NCI-H526 treated with DMSO at 0.1 percent for 48 hours (cell line): Measurements from ENCODE around the gene HPD.
"Not testable (repeated sequence)": the region's sequence is repeated elsewhere in the genome, so short reads cannot be mapped to it uniquely, and the experiment has no call there.

Source experiments
- DNase-seq: peaks from one replicate; lab custom pipeline; 2025; lab: John Stamatoyannopoulos, UW

HPD gene

DNA sequence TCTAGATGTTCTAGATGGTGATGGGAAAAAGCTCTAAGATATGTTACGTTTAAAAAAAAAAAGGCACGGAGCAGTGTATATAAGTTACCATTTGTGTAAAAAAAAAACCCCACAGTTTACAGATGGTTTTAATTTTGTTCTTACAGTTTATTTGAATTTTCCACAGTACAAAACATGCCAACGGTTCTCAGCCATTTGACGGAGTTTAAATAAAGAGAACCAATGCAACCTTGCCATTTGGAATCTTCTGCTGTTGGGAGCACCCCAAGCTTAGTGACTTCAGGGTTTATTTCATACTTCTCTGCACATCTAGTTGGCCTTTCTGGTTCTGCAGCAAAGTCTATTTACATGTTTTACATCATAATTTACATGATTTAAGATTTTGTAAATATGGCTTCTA is 7.7 kb upstream of the HPD start:
- peak; percentile 33 for DNase-seq

DNA sequence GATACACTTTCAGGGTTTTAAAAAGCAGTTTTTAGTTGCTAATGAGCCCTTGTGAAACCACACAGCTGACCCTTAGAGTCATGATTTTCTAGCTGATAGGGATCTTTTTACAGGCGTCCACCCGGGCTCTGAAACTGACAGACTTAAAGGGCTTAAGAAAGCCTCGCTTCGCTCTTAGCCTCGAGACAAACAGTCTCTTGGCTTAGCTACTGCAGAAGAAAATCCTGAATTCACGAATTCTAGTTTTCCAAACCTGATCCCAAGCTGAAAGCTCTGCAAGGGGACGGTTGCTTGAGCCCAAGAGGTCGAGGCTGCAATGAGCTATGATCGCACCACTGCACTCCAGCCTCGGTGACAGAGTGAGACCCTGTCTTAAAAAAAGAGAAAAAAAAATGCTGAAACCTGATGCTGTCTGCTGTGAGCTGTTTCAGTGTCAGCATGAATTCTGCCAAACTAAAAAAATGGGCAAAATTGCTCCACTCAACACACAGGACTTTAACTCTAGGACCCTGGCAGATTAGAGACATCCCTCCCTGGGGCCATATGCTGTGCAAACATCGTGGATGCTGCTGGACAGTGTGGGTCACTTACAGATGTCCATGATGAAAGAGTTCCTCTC is 3.1 kb upstream of the HPD start:
- DNase-seq: no peak

DNA sequence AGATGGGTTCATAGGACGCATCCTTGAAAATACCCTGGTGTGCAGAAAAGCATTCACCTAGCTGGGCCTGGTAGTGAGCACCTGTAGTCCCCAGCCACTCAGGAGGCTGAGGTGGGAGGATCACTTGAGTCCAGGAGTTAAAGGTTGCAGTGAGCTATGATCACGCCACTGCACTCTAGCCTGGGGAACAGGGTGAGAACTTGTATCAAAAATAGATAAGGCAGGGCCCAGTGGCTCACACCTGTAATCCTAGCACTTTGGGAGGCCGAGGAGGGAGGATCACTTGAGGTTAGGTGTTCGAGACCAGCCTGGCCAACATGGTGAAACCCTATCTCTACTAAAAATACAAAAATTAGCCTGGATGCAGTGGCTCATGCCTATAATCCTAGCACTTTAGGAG is 2.0 kb upstream of the HPD start:
- DNase-seq: not testable (repeated sequence)

DNA sequence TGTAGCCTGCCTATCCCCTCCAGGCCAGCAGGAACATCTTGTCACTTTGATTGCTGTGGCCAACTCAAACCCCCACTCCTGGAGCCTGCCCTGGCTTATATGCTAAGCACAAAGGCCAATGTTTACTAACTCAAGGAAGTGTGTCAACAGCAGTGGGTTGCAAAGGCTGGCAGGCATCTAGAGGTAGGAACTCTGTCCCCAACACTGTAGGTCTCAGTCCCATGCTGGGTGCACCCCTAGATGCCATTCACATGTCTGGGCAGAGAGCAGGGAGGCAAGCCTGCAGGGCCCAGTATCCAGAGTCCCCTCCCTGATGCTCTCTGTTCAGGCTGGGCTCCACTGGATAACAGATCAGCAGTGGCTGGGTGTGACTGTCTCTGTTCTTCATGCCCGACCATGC is 1.6 kb upstream of the HPD start:
- no peak for DNase-seq

DNA sequence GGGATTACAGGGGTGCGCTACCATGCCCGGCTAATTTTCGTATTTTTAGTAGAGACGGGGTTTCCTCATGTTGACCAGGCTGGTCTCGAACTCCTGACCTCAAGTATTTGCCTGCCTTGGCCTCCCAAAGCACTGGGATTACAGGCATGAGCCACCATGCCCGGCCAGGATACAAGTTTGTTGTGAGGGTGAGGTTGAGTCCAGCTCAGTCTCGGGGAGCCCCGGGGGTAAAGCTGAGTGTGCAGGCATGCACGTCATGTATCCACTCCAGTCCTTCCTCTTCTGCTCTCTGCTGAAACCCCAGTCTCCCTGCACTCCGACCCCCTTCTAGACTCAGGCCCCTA is 369 bp downstream of the HPD start:
- no peak for DNase-seq

DNA sequence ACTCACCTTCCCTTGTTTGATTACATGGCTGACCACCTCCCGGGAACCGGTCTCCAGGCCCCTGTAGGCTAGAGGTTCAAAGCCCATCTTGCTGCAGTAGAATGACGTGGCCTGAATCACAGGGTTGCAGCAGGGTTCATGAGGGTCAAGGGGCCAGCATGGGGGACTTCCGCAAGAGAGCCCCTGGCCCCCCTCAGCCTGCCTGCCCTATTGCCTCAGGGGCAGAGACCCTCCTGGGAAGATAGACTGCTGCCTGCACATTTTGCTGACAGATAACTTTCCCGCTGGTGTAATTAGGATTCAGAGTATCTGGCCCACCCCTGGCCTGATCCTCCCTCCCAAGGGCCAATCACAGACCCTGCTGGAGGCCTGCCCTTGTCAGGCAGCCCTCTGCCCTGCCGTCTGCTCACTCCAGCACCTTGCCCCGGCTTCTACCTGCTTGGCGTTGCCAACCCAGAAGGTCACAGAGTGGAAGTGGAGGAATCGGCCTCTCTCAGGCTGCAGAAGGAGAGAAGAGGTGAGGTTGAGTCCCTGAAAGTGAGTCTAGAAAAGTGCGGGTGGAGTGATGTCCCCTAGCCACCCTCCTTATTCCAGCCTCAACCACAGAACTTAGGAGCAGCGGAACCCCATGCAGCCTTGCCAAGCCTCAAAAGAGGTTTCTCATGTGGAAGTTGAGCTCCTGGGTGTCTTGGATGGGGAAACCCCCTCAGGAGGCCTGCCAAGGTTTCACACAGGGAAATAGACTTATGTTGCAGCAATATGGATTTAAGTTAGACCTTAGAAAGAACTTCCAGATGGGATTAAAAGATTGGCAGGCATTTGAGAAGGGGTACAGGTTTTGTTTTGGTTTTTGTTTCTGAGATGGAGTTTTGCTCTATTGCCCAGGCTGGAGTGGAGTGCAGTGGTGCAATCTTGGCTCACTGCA is 1.1 kb downstream of the HPD start:
- no peak for DNase-seq

DNA sequence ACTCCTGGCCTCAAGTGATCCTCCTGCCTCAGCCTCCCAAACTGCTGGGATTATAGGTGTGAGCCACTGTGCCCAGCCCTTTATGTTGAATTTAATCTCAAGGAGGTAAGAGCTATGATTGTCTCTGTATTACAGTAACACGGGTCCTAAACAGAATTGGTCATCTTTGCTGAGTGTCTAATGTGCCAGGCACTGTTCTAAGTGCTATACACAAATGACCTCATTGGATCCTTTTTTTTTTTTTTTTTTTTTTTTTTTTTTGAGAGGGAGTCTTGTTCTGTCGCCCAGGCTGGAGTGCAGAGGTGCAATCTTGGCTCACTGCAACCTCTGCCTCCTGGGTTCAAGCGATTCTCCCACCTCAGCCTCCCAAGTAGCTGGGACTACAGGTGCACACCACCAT is 6.3 kb downstream of the HPD start:
- not testable (repeated sequence) for DNase-seq

DNA sequence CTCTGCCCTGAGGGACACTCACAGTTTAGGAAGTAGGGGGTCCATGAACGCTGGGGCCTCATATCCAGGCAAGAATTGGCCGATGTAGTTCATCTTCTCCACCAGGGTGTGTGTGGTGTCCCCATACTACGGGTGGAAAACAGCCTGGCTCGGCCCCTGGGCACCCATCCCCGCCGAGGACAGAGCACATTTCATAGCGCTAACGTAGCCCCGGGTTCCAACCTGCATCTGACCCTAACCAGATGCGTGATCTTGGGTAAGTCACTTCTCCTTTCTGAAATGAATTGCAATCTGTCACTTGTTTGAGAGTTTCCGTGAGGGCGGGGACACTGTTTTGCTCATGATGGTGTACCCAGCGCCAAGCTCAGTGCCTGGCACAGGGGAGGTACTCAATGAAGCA is 9.0 kb downstream of the HPD start:
- DNase-seq: no peak

DNA sequence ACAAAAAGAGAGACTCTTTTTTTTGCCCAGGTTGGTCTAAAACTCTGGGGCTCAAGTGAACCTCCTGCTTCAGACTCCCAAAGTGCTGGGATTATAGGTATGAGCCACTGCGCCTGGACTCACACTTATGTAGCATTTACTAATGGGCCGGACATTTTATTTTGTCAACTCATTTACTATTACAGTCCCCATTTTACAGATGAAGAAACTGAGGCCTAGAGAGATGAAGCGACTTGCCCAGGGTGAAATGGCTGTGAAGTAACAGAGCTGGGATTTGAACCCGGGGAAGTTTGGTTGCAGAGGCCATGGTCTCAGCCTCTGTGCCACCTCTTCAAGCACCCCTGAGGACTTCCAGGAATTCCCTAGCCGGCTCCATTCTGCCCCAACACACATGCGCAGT is 9.4 kb downstream of the HPD start:
- DNase-seq: no peak

DNA sequence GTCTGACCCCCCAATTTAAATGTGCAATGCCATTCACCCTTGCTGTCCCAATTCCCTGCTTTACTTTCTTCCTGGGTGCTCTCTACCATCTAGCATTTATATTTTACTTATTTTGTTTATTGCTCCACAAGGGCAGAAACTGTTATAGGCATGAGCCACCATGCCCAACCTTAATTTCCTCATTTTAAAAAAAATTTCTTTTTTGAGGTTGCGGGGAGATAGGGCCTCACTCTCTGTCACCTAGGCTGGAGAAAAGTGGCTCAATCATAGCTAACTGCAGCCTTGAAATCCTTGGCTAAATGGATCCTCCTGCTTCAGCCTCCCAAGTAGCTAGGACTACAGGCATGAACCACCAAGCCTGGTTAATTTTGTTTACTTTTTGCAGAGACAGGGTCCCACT is 13.0 kb downstream of the HPD start:
- DNase-seq: no peak

DNA sequence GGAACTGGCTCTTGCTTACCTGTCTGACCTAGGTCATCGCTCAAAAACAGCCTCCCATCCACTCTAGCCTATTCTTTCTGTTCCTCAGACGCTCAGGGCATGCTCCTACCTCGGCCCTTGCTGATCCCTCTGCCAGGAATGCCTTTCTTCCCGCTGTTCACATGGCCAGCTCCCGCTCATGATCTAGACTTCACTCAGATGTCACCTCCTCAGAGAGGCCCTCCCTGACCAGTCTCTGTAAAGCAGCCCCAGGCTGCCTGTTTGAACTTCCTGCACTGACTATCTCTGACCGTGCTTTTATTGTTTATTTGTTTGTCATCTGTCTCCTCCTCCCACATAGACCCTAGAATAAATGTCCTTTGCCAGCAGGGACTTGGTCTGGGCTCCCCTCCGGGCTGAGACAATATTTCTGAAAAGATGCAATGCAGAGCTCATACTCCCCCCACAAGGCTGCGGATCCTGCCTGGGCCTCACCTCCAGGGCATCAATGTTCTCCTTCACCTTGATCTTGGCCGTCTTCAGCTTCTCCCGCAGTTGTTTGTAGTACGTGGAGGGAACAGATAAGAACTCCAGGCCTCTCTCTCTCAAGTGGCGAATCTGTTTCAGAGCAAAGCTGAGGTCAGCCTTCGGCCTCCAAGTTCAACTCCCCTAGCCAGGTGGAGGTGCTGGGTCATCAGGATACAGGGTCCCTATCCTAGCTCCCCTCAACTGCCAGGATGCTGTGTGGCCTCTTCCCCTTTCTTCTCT is 15.2 kb downstream of the HPD start:
- no peak for DNase-seq

DNA sequence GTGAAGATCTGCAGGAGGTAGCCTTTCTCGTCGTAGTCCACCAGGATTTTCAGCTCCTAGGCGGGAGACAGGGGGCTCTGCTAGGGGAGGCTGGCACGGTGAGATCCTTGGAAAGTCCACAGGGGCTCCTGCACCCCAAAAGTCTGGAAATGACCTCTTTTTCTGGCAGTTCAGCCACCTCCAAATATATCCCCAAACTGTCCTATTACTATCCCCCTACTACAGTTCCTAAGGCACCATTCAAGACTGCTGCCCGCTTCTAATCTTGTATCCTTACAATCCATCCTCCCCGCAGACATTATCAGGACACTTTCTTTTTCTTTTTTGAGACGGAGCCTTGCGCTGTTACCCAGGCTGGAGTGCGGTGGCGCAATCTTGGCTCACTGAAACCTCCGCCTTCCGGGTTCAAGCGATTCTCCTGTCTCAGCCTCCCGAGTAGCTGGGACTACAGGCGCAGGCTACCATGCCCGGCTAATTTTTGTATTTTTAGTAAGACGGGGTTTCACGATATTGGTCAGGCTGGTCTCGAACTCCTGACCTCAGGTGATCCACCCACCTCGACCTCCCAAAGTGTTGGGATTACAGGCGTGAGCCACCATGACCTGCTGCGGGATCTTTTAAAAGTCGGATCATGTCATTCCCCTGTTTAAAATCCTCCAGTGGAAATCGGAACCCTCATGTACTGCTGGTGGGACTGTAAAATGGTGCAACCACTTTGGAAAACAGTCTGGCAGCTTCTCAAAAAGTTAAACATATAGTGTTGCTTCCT is 18.5 kb downstream of the HPD start:
- no peak for DNase-seq

DNA sequence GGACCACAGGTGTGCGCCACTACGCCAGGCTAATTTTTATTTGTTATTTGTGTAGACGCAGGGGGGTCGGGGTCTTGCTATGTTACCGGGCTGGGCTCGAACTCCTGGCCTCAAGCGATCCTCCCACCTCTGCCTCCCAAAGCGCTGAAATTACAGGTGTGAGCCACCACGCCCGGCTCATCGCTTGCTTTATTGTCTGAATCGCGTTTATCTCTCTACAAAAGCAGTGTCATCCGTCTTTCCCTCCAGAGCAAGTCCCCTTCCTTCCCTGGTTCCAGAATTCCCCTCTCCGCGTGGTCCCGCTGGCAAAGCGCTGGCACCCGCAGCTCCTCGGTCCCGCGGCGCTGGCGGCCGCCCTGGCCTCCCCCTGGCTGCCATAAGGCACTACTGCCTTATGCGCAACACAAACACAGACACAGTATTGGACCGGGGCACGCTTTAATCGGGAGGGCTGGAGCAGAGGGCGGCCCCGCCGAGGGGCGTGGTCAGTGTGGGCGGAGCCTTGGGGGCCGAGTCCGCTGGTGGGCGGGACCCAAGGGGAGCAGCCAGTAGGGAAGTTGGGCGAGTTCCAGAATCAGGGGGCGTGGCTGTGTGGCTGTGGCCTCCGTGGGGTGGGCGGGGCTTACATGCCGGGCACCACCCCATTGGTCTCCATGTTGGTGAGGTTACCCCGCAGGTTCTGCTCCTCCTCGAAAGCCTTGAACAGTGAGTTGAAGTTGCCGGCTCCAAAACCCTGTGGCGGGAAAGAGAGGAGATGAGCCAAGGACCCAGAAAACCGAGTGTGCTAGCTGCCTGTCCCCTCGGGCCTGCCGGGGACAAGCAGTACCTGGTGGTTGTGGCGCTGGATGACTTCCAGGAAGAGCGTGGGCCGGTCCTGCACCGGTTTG is 19.3 kb downstream of the HPD start:
- peak; percentile 93 for DNase-seq

DNA sequence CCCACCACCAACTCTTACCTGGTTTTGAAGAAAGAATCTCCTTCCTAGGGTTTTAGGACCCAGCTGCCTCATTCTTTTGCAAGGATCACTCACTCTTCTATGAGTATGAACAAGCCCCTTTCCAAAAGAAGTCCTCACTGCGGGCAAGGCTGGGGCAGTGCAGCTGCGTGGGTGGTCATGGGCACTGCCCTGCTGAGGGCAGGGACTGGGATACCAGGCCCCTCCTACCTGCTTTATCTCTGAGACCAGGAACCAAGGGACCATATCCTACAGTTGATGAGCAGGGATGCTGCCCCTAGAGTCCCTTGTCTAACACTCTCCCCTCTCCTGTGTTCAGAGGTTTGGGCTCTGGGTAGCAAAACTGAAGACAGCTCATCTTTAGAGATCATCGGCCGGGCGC is 20.5 kb downstream of the HPD start:
- no peak for DNase-seq

DNA sequence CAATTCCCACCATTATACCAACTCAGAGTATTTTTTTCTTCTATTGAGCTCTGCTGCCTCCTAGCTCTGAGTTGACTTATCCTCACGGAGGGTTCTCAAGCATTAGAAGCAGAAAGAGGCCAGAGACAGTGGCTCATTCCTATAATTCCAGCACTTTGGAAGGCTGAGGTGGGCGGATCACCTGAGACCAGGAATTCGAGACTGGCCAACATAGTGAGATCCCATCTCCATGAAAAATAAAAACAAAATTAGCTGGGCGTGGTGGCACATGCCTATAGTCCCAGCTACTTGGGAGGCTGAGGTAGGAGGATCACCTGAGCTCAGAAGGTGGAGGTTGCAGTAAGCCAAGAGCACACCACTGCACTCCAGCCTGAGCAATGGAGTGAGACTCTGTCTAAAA is 21.0 kb downstream of the HPD start:
- no peak for DNase-seq

DNA sequence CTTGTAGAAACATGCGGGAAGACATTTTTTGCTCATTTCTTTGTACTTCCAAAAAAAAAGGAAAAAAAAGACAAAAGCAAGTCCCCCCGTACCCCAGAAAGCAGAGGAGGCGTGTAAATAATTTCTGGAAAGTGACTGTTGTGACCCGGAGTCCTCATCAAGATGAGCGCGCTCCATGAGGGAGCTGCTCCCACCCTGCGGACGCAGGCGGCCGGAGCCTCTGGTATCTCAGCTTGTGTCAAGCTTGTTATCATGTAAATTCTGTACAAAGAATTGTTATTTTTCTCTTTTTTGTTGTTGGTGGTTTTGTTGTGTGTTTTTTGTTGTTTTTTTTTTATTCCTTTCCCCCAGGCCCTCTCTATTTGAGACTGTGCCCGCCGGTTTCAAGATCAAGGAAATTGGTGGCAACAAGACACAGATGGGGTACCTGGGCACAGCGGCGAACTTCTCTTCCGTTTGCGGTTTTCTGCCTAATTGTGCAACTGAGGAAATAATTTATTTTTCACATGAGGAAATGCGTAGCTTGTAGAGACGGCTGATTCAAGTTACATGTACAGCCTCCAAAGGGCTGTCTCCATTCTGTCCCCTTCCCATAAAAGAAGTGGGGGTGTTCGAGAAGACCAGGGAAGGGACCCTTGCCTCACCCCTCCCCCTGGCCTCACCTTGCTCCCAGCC is 27.0 kb downstream of the HPD start:
- no peak for DNase-seq

DNA sequence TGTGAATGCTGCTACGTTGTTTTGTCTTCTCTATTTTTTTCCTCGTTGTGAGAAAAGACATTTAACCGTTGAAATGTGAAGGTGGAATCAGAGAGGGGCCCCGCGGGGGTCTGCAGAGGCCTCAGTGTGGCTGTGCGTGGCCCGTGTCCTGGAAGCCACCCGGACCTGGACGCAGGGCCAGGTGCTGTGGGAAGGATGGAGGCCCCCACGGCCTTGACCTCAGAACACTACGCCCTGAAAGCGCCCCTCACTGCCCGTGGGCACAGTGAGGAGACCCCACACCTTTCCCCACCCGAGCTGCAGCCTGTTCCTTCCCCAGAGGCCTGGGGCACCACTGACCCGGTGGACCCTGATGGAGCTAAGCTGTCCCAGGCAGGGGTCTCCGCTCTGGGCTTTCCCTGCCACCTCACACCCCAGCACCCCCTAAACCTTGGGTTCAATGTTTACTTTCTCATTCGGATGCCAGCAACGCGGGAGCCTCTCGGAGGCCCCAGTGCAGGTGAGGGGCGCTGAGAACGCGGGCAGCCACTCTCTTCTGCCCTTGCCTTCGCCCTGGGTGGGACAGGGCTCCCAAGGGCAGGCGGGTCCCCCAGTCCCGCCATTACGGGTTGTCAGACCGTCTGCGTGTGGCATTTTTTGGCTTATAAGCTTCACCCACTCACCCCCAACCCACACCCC is 27.9 kb downstream of the HPD start:
- no peak for DNase-seq

DNA sequence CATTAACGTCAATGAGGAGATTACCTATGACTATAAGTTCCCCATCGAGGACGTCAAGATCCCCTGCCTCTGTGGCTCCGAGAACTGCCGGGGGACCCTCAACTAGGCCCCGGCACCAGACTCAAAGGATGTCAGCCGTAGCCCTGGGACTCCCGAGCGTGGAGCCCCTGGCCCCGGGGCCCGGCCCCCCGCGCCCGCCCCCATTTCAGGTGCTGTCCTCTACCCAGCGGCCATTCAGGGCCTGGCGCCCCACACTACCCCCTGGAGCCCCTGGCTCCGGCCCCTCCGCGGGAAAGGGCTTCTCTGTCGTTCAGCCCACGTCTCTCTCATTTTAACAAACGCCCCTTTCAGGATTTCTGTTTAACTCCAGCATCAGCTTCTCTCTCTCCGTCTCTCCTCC is 28.5 kb downstream of the HPD start:
- no peak for DNase-seq

DNA sequence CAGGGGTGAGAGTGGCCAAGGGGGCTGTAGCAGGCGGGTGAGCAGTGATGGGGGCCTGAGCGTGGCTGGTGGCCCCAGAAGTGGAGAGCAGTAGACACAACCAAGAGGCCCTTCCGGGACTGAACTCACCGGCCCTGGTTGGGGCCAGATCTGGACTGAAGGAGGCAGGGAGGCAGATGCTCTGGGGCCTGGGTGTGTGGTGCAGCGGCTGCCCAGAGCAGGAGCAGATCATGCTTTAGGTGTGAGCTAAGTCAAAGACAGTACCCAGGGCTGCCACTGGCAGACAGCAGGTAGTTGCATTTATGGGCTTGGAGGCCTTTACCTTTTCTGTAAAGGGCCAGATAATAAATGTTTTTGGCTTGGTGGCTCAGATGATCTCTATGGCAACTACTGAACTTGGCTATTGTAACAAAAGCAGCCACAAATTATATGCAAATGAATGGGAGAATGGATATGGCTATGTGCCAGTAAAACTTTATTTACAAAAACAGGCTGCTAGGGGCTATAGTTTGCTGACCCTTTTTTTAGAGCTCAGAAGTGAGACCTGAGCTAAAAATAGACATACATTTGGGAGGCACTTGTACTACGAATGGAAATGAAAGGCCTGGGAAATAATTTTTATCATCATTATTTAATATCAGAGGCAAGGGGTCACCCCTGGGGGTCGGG is 29.3 kb downstream of the HPD start:
- peak; percentile 9 for DNase-seq

DNA sequence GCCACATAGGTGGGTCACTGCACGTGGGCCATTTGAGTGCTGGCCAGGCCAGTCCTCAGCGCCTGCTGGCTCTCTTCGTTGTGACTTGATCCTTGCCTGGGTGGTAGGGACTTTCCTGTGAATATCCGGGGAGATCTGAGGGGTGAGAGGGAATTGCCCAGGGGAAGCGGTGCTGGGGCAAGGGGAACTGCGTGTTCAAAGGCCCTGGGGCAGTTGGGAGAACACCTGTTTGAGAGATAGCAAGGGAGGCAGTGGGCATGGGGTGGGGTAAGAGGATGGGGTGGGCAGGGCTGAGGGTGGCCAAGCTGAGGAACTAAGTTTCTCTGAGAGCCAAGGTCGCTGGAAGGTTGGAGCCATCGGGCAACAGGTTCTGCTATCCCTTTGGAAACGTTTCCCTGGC is 29.8 kb downstream of the HPD start:
- DNase-seq: no peak
